GM19397 (cell line): ENCODE measurements around the gene OIT3.

Experiments used
- ATAC-seq: cut with Tn5 transposase; IDR thresholded peaks from one replicate; pipeline ENCODE4 v1.9.1; 2021; ENCODE audit warnings: mild to moderate bottlenecking, moderate library complexity; ENCODE audit not compliant: unreplicated experiment

Gene OIT3

GRCh38 chr10:72948762-72949161 lies 55.2 kb downstream of the OIT3 start:
- ATAC-seq, result no peak

DNA sequence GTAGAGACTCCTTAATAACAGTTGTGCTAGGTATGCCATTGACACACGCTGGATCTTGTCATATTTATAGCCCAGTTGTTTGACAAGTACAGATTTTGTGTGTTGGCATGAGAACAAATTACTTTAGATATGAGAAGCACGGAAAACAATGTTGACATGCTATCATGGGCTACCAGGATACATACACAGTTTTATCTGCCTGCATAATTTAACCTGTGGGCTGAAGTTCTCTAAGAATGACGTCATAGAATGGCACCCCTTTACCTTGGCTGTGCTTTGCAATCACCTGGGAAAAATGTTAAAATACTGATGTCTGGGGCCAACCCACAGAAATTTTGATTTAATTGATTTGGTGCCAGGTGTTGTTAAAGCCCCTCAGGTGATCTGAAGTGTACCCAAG lies 58.2 kb downstream of the OIT3 start:
- no peak for ATAC-seq

DNA sequence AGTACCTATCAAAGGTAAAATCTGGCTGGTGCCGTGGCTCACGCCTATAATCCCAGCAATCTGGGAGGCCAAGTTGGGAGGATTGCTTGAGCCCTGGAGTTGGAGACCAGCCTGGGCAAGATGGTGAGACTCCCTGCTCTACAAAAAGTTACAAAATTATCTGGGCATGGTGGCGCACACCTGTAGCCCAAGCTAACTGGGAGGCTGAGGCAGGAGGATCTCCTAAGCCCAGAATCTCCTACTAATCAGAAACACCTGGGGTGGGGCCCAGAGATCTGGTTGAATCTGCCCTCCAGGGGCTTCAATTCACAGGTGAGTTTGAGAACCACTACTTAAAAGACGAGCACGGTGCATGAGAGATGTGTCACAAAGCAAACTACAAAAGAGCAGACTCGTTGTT lies 58.6 kb downstream of the OIT3 start:
- ATAC-seq, result no peak

- ATAC-seq, result no peak
Measured at GRCh38 chr10:72952642-72953158, 59.2 kb downstream of the OIT3 start.

DNA sequence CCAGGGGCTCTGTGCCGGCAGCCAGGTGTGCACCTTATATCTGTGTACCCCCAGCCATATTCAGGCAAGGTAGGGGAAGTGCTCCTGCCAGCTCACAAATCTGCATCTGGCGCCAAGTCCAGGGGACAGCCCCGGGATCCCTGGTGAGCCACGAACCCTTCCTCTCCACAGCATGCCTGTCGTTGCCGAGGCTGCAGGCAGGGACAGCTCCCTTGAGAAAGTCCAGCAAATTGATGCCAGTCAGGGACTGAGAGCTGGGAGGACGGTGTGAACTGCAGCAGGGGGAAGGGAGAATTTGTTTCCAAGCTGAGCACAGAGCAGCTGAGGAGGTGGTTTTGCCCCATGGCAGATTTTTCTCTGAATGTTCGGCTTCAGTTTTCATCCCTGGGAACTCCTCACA lies 60.1 kb downstream of the OIT3 start:
- no peak for ATAC-seq

GRCh38 chr10:72954230-72954595 lies 60.7 kb downstream of the OIT3 start:
- no peak for ATAC-seq

DNA sequence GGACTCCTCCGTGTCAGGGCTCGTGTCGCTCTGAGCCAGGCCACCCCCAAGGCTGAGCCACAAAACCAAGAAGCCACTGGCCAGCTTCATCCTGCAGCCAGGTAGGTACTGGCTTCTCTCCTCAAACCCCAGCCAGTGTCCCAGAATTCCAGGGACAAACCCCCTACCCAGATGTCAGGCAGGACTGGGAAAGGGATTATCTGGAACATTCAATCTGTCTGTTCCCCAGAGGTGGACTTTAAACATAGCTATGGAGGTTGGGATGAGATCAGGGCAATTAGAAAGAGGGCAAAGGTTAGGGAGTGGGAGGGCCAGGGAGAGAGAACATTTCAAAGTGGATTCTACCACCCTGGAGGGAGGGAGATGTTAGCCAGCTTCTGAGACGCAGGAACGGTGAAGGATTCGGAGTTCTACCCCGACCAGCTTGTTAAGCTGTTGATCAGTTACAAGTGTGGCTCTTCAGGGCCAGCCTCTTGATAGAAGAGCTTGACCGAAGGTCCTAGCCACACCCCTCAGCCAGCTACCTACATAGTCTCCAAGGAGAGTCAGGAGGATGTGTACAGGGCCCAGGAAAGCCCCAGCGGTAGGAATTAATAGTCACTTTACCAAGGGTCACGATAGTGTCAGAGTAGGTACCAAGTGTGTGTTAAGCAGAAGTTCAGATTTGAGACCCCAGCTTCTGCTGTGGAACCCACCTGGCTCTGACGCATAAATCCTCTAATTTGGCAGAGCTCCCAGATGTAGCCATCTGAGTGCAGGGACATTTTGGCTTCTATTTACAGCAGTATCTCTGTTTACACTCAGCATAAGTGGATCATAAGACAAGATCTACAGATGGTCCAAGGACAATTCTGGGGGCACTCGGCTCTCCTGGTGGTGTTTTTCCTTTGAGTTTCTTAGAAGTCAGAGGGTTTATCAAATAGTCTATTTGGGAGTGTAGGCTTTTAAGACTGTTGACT lies 61.3 kb downstream of the OIT3 start, which contains the start of gene PLA2G12B:
Gene PLA2G12B (minus strand): TSS at position 211 of the 959 bp plus-strand sequence. CDS start 121 bp downstream, at position 90.
- ATAC-seq, result no peak

DNA sequence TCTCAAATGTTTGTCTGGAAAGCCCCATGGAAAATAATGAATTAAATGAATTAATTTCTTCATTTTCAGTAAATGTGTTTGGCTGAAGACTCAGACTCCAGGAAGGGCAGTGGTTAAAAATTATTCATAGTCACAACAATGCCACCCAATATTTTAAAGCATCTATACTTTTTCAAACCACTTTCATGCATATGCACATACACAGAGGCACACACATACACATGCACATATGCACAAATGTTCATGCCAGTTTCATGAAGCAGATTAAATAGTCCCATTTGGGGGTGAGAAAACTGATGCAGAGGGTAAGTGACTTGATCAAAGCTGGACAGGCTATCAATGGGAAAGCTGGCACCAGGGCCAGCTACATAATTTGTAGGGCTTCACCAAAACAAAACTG lies 62.5 kb downstream of the OIT3 start:
- no peak for ATAC-seq

GRCh38 chr10:72976886-72977285 lies 83.3 kb downstream of the OIT3 start:
- ATAC-seq, result no peak

- ATAC-seq, result no peak
Measured at GRCh38 chr10:72979709-72980108, 86.2 kb downstream of the OIT3 start.

GRCh38 chr10:72980348-72980747 lies 86.8 kb downstream of the OIT3 start:
- ATAC-seq, result no peak

DNA sequence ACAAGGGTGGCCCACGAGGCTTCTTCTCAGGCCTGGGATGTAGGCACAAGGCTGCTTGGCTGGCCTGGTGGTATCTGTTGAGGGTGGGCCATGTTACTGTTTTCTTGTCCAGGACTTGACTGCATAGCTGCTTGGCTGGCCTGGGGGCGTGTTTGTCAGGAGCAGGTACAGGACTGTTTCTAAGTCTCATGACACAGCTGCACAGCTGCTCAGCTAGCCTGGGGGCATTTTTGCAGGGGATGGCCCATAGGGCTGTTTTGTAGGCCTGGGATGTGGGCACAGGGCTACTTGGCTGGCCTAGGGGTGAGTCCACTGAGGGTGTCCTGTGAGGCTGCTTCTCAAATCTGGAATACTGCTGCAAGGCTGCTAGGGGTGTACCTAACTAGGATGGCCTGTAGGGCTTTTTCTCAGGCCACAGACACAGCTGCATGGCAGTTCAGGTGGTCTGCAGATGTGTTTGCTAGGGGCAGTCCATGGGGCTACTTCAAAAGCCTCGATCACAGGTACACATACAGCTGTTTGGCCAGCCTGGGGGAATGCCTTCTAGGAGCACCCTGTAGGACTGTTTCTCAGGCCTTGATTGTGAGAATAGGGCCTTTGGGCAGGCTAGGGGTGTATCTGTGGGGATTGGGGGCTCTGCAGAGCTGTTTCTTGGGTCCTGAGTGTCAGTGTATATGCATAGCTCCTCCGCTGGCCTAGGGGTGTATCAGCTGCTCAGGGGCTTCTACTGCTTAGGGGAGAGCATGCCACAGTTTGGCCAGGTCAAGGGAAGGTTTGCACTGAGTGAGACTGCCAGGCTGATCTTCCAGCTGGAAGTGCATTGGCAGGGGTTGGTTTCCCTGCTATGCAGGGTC lies 87.7 kb downstream of the OIT3 start:
- ATAC-seq, result no peak

DNA sequence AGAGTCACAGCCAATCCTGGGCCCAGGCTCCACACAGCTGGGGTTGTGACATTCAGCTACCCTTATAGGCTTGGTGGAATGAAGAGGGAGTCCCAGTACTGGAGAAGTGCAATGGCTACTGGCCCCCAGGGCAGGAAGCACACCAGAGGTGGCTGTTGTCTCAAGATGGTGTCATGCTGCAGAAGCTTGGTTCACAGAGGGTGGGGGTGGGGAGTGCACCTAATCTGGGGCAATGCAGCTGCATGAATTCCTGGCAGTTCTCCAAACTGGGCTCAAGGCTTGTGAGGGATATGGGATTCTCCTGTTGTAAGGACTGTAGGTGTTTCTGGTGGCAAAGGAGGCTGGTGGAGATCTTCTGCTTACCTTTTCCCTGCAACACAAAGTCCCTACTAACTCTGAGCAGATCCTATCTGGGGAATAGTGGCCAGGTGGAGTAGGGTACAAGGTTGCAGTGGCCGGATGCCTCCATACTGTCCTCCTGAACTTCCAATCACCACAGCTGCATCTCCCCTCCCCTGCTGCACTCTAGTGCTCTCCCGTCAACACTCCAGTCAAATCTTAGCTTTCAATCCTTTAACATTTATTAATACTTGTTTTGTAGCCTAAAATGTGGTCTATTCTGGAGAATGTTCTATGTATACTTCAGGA lies 88.5 kb downstream of the OIT3 start:
- ATAC-seq, result no peak
